GM19035 (cell line): Measurements from ENCODE around the gene CDK8.

Source experiments
- ATAC-seq: cut with Tn5 transposase; IDR thresholded peaks from one replicate; pipeline ENCODE4 v1.9.1; 2021; ENCODE audit not compliant: unreplicated experiment

The CDK8 gene

DNA sequence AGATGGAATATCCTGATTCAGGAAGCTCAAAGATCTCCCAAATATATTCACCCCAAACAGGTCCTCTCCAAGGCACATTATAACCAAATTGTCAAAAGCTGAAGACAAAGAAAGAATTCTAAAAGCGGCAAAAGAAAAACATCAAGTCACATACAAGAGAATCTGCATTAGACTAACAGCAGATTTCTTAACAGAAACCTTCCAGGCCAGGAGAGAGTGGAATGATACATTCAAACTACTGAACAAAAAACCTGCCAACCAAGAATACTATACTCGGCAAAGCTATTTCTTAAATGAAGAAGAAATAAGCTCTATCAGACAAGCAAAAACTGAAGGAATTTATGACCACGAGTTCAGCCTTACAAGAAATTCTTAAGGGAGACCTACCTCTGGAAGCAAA is 183.0 kb downstream of the CDK8 start:
- ATAC-seq = no peak

DNA sequence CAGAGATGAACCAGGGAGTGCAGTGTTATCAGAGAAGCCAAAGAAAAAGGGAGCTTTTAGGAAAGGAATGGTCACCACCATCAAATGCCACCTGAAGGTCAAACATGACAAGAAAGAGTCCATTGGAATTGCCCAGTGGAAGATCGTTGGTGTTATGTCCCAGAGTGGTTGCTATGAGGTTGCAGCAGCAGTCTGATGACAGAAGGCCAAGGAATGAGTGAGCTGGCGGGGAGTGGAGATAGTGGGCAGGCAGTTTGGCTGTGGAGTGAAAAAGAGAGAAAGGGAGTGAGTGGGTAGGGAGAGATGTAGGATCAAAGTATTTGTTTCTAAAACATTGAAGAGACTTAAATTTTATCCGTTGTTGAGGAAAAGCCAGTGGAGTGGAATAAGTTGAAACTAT is 186.2 kb downstream of the CDK8 start:
- no peak for ATAC-seq

DNA sequence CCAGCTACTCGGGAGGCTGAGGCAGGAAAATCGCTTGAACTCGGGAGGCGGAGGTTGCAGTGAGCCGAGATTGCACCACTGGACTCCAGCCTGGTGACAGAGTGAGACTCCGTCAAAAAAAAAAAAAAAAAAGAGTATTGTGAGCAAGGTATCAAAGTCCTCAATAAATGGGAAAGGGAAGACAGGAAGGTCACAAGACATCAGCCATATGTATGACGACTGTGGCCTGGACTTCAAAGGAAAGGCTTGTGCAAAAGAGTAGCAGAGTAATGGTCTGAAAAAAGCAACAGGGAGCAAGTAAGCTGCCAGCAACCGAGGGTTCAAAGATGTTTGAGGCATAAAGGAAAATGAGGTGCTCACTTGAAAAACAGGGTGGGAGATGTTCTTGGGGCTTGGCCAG is 187.5 kb downstream of the CDK8 start:
- ATAC-seq = no peak

DNA sequence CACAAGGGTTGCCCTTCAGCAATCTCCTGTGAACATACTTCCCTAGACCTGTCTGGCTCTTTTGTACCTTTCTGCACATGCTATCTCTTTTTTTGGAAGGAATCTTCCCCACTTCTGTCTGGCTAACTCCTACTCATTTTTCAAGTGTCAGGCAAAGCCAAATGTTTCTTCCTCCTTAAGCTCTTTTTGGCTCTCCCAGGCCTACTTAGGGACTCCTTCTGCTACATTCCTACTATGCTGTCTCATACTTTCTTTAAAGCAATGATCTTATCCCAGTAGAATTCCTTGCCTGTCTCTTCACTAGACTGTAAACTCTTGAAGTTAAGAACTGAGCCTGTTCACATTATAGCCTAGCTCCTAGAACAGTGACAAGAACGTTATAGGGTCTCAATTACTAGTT is 188.6 kb downstream of the CDK8 start:
- ATAC-seq = no peak

DNA sequence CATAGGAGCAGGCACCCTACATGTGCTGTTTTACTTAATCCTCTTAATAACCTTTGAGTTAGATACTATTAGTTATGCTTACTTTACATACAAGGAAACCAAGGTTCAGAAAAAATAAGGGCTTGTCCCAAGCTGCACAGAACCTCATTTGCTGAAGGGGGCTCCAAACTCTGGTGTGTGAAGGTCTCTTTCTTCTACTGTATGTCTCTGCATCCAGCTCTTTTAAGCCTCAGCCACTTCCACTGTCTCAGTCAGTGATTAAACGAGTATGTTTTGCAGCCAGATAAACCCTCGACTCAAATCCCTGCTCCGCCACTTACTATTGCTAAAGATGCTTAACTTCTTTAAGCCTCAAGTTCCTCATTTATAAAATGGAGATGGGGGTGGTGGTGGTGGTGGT is 191.2 kb downstream of the CDK8 start:
- no peak for ATAC-seq

DNA sequence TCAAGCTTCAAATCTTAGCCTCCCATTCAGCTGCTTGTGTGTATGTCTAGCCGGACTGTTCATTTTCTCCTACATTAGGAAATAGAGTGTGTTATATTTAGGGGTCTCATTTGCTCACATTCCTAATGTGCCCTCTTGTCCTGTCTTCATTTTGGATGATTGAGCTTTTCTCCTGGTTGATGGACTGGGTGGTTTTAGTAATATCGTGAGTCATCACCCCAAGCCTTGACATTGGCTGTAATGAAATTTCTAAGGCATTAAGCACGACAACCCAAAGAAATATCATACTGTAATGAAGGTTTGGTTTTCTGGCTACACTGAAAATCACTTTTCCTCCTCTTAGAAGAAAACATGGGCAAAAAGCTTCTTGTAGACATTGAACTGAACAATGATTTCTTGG is 192.8 kb downstream of the CDK8 start:
- ATAC-seq = no peak

DNA sequence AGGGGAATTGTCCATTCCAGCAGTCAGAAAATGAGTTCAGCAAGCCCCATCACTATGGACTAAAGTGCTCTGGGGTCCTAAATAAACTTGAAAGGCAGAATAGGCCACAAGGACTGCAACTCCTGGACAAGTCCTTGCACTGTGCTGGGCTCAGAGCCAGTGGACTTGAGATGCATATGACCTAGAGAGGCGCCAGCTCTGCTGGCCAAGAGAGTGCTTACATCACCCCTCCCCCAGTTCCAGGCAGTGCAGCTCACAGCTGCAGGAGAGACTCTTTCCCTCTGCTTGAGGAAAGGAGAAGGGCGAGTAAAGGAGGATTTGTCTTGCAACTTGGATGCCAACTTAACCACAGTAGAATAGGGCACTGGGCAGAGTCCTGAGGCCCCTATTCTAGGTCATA is 194.1 kb downstream of the CDK8 start:
- ATAC-seq = no peak

DNA sequence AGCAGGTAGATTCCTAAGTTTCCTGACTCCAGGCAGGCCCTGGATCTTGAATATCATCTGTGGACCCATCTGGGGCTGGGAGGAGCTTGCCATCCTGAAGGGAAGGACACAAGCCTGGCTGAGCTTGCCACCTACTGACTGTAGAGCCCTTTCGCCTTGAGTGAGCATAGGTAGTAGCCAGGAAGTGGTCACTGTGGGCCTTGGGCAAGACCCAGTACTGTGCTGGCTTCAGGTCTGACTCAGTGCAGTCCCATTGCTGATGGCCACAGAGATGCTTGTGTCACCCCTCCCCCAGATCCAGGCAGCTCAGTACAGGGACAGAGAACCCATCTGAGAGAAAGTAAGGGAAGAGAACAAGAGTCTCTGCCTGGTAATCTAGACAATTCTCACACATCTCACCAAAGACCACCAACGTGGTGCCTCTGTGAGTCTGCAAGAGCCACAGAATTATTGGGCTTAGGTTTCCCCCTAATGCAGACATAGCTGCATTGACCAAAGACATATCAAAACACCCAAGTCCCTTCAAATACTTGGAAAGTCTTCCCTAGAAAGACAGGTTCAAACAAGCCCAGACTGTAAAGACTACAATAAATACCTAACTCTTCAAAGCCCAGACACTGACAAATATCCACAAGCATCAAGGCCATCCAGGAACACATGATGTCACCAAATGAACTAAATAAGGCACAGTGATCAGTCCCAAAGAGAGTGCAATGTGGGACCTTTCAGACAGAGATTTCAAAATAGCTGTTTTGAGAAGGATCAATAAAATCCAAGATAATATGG is 195.3 kb downstream of the CDK8 start:
- no peak for ATAC-seq
